ENCODE data around the gene RAB37.

The RAB37 gene

DNA sequence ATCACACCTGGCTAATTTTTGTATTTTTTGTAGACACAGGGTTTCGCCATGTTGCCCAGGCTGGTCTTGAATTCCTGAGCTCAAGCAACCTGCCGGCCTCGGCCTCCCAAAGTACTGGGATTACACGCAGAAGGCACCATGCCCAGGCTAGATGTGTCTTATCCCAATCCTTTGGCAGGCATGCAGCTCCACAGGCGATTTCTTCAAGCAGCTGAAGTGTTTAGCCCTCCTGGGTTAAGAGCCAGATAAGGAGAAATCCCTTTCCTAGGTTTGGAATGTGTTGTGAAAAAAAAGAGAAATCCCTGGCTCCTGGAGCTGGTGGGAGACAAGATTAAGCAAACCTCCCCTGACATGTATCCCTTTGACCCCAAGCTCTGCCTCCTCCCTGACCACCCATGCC lies 9.3 kb downstream of the RAB37 start:
- DNase-seq, result no peak

GRCh38 chr17:74746922-74747321 lies 9.9 kb downstream of the RAB37 start:
- no peak for DNase-seq

GRCh38 chr17:74748279-74748528 lies 11.1 kb downstream of the RAB37 start:
- no peak for DNase-seq

- peak; percentile 93 for DNase-seq
Observed at GRCh38 chr17:74748529-74749278, 11.6 kb downstream of the RAB37 start, which contains the start of gene NHERF1. NHERF1 (plus strand) TSS chr17:74748628; CDS start chr17:74748847, 219 bp downstream.

DNA sequence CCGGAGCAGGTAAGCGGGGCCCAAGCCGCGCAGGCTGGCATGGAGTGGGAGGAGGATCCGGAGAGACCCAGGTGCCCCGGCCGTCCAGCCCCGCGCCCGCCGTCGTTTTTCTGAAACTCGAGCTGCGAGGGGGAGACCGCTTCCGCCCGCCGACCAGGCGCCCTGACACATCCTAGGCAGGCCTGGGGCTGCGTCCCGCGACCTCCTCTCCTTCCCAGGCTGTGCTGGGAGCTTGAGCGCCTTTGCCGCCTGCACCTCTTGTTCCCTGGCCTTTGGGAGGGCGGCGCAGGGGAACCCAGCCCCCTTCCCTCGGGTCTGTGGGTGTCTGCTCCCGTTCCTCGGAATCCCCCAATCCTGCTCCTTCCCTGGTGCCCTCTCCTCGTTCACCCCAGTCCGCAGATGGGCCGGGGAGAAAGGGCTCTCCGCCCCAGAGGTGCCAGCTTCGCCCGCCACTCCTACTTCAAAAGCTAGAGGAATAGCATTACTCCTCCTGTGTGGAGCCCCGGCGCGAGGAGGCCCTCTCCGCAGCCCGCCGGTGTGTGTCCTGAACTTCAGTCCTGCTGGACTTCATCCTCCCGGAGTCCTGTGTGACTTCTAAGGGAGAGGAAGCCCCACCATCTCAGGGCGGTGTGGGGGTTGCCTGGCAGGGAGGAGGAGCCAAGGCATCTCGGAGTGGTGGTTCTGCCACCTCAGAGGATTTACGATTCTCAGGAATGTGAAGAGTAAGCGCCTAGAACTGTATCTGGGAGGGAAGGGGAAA lies 12.4 kb downstream of the RAB37 start:
- peak; percentile 28 for DNase-seq

DNA sequence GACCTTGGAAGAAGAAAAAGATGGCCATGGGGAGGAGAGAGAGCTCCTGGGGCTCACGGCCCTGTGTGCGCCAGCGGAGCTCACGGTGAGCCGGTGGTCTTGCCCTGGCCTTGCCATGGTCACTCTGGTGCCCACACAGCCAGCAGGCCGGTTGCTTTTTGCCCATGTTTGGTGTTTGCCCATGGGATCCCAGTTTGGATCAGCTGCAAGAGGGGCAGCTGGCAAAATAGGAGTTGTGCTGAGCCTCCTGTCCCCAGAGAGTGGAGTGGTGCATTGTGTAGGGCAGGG lies 12.9 kb downstream of the RAB37 start:
- no peak for DNase-seq

GRCh38 chr17:74750327-74751069 lies 13.4 kb downstream of the RAB37 start:
- DNase-seq, result no peak

- no peak for DNase-seq
Observed at GRCh38 chr17:74752415-74752814, 15.4 kb downstream of the RAB37 start.

DNA sequence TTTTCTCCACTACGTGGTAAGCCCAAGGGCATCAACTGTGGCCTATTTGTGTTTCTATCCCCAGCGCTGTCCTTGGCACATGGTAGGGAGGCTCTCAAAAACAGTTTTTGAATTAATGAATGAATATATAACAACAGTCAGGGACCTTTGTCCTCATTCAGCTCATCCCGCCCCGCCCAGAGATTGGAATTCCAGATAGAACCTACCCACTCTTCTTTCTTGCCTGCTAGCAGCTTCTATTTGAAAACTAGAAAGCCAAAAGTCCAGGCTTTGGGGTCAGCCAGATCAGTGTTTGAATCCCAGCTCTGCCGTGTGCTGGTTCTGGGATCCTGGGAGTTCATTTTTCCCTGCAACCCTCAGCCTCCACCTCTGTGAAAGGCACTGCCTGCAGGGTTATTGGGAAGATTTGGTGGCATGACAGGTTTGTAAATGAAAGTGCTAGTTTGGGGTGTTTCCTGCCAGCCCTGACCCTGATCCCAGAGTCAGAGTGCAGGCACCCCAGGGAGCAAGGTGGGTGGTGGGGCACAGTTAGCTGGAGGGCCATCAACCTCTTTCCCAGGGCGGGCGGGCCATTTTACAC lies 15.9 kb downstream of the RAB37 start:
- no peak for DNase-seq

DNA sequence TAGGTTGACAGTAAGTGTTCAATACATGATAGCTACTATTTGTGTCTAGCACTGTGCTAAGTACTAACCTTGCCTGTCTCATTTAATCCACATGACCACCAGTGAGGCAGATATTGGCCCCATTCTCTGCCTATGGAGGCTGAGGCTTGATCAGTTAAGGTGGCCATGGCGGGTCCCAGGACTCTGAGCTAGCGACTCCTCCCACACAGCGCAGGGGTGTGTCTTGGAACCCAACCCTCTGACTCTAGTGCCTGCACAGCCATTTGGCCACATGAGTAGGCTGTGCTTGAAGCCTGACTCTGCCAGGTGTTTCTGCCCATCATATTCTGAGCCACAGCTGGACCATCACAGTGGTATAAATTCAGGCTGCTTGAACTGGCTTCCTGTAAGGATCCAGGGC lies 17.8 kb downstream of the RAB37 start:
- DNase-seq, result no peak

DNA sequence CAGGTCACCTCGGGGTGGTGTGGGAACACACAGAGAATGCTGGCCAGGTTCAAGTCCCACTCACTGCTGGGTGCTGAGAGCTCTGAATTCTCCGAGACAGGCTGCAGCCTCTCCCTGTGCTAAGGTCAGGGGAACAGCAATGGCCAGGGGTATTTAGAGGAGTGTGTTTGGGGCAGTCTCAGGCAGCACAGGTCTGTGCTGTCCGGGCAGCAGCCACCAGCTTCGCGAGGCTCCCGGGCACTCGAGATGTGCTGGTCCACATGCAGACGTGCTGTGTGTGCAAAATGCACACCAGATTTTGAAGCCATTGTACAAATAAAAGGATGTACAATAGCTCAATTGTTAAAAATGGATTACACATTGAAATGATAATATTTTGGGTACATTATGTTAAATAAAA lies 18.5 kb downstream of the RAB37 start:
- DNase-seq, result no peak

DNA sequence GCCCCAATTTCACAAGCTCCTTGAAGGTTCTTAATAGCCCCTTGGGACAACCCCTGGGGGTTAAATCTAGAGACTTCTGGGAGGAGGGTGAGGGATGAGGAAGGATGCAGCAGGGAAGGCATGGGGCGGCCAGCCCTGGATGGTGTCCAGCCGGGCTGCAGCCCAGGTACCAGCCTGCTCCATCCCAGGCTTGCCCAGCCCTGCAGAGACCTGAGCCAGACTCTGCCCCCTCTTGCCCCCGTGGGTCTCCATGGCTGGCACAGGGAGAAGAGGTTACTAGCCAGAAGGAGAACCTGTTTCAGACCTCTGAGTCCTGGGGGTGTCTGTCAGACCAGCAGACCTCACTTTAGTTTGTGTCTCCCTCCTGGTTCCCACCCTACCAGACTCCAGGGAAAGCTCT lies 19.8 kb downstream of the RAB37 start:
- DNase-seq, result no peak

DNA sequence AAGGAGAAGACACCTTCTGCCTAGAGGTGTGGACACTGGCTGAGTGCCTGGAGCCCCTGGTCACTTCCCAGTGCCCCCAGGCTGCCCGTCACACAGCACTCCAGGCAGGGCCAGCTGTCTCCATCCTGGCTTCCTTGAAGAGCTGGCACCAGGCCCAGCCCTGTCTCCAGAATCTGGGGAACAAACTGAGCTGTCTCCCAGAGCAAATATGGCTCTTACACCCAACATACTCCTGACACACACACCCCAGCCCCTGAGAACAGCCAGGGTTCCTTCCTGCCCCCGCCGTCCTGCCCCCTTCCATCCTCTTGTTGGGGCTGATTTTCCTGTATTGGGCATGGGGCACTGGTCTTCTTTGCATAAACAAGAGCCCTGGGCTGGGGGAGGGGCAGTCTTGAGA lies 20.4 kb downstream of the RAB37 start:
- no peak for DNase-seq

GRCh38 chr17:74757931-74758847 lies 21.1 kb downstream of the RAB37 start:
- no peak for DNase-seq

GRCh38 chr17:74758848-74759168 lies 21.8 kb downstream of the RAB37 start:
- no peak for DNase-seq

DNA sequence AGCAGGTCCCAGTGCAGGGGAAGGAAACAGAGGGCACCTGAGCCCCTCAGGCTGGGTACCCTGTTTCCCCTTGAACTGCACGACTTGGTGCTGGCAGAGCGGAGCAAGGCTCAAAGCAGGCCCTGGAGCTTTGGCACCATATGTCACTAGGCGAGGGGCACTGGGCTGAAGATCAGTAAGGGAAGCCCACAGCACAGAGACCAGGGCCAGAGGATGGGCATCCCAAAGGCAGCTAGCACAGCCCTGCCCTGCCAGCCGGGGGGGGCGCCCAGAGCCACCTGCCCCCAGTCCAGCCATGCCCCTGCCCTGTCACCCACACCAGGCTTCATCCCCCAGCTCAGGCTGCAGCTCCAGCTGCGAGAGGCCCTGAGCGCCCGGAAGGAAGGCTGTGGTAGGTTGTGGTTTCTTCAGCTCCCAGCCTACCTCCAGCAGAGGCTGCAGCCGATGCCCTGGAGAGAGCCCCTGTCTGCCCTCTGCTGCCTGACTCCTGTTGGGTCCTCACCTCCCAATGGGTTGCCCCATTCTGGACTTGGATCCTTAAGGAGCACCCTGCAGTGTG lies 22.3 kb downstream of the RAB37 start:
- peak; percentile 64 for DNase-seq

DNA sequence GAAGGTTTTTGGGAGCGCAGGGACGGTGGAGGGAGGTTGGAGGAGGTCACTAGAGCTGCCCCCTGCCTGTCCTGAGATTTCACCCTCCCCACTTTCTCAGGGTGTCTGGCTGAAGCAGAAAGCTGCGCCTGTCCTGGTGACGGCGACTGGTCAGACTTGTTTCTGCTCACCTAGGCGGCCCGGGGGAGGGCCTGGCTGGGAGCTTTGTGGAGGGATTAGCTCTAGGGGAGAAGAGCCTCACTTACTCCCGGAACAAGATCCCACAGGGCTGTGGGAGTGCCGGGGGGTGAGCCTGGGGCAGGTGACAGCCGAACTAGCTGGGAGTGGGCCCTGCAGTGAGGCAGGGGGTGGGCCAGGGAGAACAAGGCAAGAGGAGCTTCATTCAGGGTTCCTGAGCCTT lies 22.9 kb downstream of the RAB37 start:
- no peak for DNase-seq

- no peak for DNase-seq
Observed at GRCh38 chr17:74760404-74761105, 23.5 kb downstream of the RAB37 start.

GRCh38 chr17:74761419-74761818 lies 24.4 kb downstream of the RAB37 start:
- no peak for DNase-seq

GRCh38 chr17:74761931-74762330 lies 24.9 kb downstream of the RAB37 start:
- DNase-seq, result no peak

GRCh38 chr17:74763565-74764387 lies 26.7 kb downstream of the RAB37 start:
- no peak for DNase-seq

Data from central memory CD4-positive, alpha-beta T cell (primary cell).